Measurements from ENCODE around the gene RHBDL1.

RHBDL1 gene

GRCh38 chr16:712740-713250 lies 37.3 kb downstream of the RHBDL1 start (continued):
- TF ChIP-seq ZBTB17 (tag by site-specific recombination; IDR thresholded peaks at IDR 0.05) (peak; percentile 84), IKZF3 (tag by site-specific recombination; IDR thresholded peaks at IDR 0.05) (peak; percentile 70), SP7 (tag by site-specific recombination; IDR thresholded peaks at IDR 0.05) (peak; percentile 84), ZNF335 (tag by site-specific recombination; conservative IDR thresholded peaks at IDR 0.05) (peak; percentile 46), KLF17 (tag by site-specific recombination; IDR thresholded peaks at IDR 0.05) (peak; percentile 78; the same call in 1 of the 2 replicates), ZFP69B (tag by site-specific recombination; IDR thresholded peaks at IDR 0.05) (peak; percentile 71), PATZ1 (tag by site-specific recombination; IDR thresholded peaks at IDR 0.05) (peak; percentile 83), SCRT2 (tag by site-specific recombination; IDR thresholded peaks at IDR 0.05) (peak; percentile 58), ZEB2 (tag by site-specific recombination; IDR thresholded peaks at IDR 0.05) (peak; percentile 73; the same call in 1 of the 2 replicates), ZNF639 (tag by site-specific recombination; IDR thresholded peaks at IDR 0.05) (peak; percentile 74; the same call in 1 of the 2 replicates), INSM2 (tag by site-specific recombination; IDR thresholded peaks at IDR 0.05) (peak; percentile 50; the same call in 1 of the 2 replicates), CTCF (tag by site-specific recombination; IDR thresholded peaks at IDR 0.05) (peak; percentile 73), BCL11B (tag by site-specific recombination; IDR thresholded peaks at IDR 0.05; ENCODE audit: low read depth) (0 out of 2 replicates have a peak, but pooled peaks have one; percentile 78), BCL11A (tag by site-specific recombination; IDR thresholded peaks at IDR 0.05; ENCODE audit: low read depth) (peak; percentile 78; the same call in 1 of the 2 replicates), ZFHX2 (tag by site-specific recombination; conservative IDR thresholded peaks at IDR 0.05) (peak; percentile 92), SP3 (tag by site-specific recombination; IDR thresholded peaks at IDR 0.05) (peak; percentile 56), ZNF580 (tag by site-specific recombination; IDR thresholded peaks at IDR 0.05) (peak; percentile 90), KLF9 (tag by site-specific recombination; IDR thresholded peaks at IDR 0.05; ENCODE audit: low read depth) (peak; percentile 86), ZNF398 (tag by site-specific recombination; IDR thresholded peaks at IDR 0.05) (peak; percentile 50), HIC1 (tag by site-specific recombination; IDR thresholded peaks at IDR 0.05) (peak; percentile 74; the same call in 1 of the 2 replicates), KLF16 (tag by site-specific recombination; IDR thresholded peaks at IDR 0.05) (peak; percentile 65; the same call in 1 of the 2 replicates), ZBTB48 (tag by site-specific recombination; IDR thresholded peaks at IDR 0.05) (peak; percentile 79; the same call in 1 of the 2 replicates), ZNF324 (tag by site-specific recombination; IDR thresholded peaks at IDR 0.05) (peak; percentile 83), ZNF366 (tag by site-specific recombination; conservative IDR thresholded peaks at IDR 0.05) (peak; percentile 91), KLF8 (tag by site-specific recombination; IDR thresholded peaks at IDR 0.05) (peak; percentile 81), KLF7 (tag by site-specific recombination; IDR thresholded peaks at IDR 0.05; ENCODE audit: borderline replicate concordance) (peak; percentile 78; the same call in 1 of the 2 replicates), ZXDB (tag by site-specific recombination; IDR thresholded peaks at IDR 0.05) (peak; percentile 64; the same call in 1 of the 2 replicates)
